Thyroid gland (tissue), 4 donors: ENCODE data around the gene TPPP2.

ENCODE experiments used
- POLR2A ChIP-seq, 2 donors: fragments of 450-650 bp; IDR thresholded peaks; one replicate each; pipeline ENCODE4 v1.6.1; 2017; ENCODE audit warnings: antibody characterized with exemption in 2 of 2, mild to moderate bottlenecking in 2 of 2, moderate library complexity in 1 of 2
- TF ChIP-seq, protein P1 (sequence below), 6 experiments: fragments of 200-600 bp in 3 of 6; fragments of 450-650 bp in 3 of 6; sonication (generic) in 3 of 6; IDR thresholded peaks; one replicate each; pipeline ENCODE4 v1.5.1; 2016 to 2019; ENCODE audit warnings: antibody characterized with exemption in 6 of 6, mild to moderate bottlenecking in 2 of 6, inconsistent platforms in 1 of 6, moderate library complexity in 1 of 6

- TF ChIP-seq, protein P1, sequence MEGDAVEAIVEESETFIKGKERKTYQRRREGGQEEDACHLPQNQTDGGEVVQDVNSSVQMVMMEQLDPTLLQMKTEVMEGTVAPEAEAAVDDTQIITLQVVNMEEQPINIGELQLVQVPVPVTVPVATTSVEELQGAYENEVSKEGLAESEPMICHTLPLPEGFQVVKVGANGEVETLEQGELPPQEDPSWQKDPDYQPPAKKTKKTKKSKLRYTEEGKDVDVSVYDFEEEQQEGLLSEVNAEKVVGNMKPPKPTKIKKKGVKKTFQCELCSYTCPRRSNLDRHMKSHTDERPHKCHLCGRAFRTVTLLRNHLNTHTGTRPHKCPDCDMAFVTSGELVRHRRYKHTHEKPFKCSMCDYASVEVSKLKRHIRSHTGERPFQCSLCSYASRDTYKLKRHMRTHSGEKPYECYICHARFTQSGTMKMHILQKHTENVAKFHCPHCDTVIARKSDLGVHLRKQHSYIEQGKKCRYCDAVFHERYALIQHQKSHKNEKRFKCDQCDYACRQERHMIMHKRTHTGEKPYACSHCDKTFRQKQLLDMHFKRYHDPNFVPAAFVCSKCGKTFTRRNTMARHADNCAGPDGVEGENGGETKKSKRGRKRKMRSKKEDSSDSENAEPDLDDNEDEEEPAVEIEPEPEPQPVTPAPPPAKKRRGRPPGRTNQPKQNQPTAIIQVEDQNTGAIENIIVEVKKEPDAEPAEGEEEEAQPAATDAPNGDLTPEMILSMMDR (IDR thresholded peaks at IDR 0.05) = peak; percentile 91 to 97 (median 95)
- no peak for TF ChIP-seq POLR2A (IDR thresholded peaks at IDR 0.05)
Observed at GRCh38 chr14:21014761-21015190, 15.2 kb upstream of the TPPP2 start.
